Glutamatergic neuron (in vitro differentiated cells): ENCODE measurements around the gene ZNF786. TPM values are rescaled to one million over a fixed set of nuclear protein-coding genes. Genes with fewer than 3 reads are reported as not detected.

Experiments used
- DNase-seq: peaks from one replicate; pipeline ENCODE4 v3.0.0; 2022
- H3K27ac Mint-ChIP-seq: one replicate; pipeline ENCODE4 v1.8.0; 2020; ENCODE audit warnings: mild to moderate bottlenecking, mixed read lengths, inconsistent platforms; ENCODE audit not compliant: unreplicated experiment
- H3K27me3 Mint-ChIP-seq: one replicate; pipeline ENCODE4 v1.8.0; 2020; ENCODE audit warnings: mild to moderate bottlenecking, moderate library complexity, mixed read lengths, inconsistent platforms; ENCODE audit not compliant: unreplicated experiment
- H3K36me3 Mint-ChIP-seq: one replicate; pipeline ENCODE4 v1.8.0; 2020; ENCODE audit warnings: mild to moderate bottlenecking, mixed read lengths, inconsistent platforms; ENCODE audit not compliant: unreplicated experiment
- H3K4me1 Mint-ChIP-seq: one replicate; pipeline ENCODE4 v1.8.0; 2020; ENCODE audit warnings: mild to moderate bottlenecking, low read depth, mixed read lengths, inconsistent platforms; ENCODE audit not compliant: unreplicated experiment
- H3K4me3 Mint-ChIP-seq: one replicate; pipeline ENCODE4 v1.8.0; 2020; ENCODE audit warnings: mild to moderate bottlenecking, mixed read lengths, inconsistent platforms; ENCODE audit not compliant: unreplicated experiment
- H3K9me3 Mint-ChIP-seq: one replicate; pipeline ENCODE4 v1.8.0; 2020; ENCODE audit warnings: mild to moderate bottlenecking, moderate library complexity, mixed read lengths, inconsistent platforms; ENCODE audit not compliant: unreplicated experiment
- total RNA-seq: library from RNA; stranded (reverse); fragmentation: NEBNext Ultra II Directional; extraction: Animal tissue kit (Norgen Biotek cat#: 25700); gene quantifications from one replicate; pipeline ENCODE4 v1.2.1, GENCODE V29; 2021; ENCODE audit not compliant: unreplicated experiment
- TF ChIP-seq, protein P1 (sequence below): fragments of 200-600 bp; sonication (generic); IDR thresholded peaks from one replicate; pipeline ENCODE4 v1.5.0; 2021; ENCODE audit not compliant: partially characterized antibody, unreplicated experiment

ZNF786 gene
- total RNA-seq, 1 donor from 2014 or later: 17.2 TPM

DNA sequence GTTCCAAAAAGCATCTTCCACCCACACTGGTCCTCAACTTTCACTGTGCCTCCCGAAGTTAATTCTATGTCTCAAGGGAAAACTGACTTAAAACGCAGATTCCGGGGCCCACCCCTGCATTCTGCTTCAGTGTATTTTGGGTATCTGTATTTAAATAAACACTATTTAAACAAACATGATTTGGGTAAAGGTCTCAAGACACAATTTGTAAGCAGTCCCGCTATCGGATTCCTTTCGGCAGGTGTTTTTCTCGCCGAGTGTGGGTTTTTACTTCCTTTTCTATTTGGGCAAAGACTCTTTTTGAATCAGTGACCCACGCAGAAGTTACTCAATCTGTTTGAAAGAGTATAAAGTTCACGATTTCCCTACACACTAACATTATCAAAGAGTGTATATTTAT is 63.5 kb downstream of the ZNF786 start:
- Mint-ChIP-seq H3K9me3 (peaks cover 2% of the 10 kb centered on the region), H3K4me1 (peaks cover 26% of the 10 kb centered on the region), H3K4me3 (peak overlapping the region; percentile 90), H3K27me3 (peaks cover 5% of the 10 kb centered on the region), H3K36me3 (no peaks in the 10 kb centered on the region), H3K27ac (no peak overlapping the region)
- TF ChIP-seq, protein P1, sequence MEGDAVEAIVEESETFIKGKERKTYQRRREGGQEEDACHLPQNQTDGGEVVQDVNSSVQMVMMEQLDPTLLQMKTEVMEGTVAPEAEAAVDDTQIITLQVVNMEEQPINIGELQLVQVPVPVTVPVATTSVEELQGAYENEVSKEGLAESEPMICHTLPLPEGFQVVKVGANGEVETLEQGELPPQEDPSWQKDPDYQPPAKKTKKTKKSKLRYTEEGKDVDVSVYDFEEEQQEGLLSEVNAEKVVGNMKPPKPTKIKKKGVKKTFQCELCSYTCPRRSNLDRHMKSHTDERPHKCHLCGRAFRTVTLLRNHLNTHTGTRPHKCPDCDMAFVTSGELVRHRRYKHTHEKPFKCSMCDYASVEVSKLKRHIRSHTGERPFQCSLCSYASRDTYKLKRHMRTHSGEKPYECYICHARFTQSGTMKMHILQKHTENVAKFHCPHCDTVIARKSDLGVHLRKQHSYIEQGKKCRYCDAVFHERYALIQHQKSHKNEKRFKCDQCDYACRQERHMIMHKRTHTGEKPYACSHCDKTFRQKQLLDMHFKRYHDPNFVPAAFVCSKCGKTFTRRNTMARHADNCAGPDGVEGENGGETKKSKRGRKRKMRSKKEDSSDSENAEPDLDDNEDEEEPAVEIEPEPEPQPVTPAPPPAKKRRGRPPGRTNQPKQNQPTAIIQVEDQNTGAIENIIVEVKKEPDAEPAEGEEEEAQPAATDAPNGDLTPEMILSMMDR: no peak
- DNase-seq: no peak

DNA sequence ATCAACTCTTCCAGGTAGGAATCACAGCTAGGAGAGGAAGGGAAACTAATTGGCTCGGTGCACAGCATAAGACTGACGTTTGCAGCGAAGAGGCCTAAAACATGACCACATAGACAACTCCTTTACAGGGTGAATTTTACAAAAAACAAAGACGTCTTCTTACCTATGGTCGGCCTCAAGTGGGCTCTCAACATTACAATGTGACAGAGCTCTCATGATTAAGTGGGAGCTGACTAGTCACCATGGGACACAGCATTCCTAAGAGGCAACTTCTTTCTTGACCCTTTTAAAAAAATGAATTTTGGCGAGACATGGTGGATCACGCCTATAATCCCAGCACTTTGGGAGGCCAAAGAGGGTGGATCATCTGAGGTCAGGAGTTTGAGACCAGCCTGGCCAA is 66.9 kb downstream of the ZNF786 start:
- TF ChIP-seq, protein P1: no peak
- Mint-ChIP-seq H3K27me3 (peaks cover 2% of the 10 kb centered on the region), H3K36me3 (peaks cover 5% of the 10 kb centered on the region), H3K4me3 (no peak overlapping the region), H3K4me1 (peaks cover 31% of the 10 kb centered on the region), H3K9me3 (peaks cover 1% of the 10 kb centered on the region), H3K27ac (no peak overlapping the region)
- DNase-seq: no peak

DNA sequence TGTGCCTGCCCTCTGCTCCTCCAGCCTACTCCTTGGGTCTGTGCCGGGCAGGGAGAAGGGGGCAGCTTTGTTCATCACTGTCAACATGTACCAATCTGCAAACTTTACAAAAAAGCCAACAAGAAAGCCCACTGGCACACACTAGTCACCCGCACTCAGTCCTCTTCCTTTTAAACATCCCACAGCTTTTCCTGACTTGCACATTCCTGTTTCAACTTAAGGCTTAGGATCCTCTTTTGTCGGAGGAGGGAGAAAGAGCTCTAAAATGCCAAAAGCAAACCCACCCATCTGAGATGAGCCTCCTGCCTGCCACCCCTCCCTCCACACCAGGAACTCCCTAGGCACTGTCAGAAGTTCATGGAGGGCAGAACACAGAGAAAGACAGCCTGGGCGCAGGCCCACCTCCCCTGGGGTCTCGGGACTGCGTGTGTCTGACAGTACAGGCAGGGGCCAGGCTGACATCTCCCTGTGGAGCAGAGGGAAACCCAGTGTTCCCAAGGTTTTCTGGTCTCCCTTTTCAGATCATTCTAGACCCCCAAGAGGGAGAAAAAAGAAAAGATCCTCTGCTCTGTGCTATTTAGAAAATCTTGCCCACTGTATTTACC is 67.7 kb downstream of the ZNF786 start:
- H3K4me1 Mint-ChIP-seq: peaks cover 31% of the 10 kb centered on the region

DNA sequence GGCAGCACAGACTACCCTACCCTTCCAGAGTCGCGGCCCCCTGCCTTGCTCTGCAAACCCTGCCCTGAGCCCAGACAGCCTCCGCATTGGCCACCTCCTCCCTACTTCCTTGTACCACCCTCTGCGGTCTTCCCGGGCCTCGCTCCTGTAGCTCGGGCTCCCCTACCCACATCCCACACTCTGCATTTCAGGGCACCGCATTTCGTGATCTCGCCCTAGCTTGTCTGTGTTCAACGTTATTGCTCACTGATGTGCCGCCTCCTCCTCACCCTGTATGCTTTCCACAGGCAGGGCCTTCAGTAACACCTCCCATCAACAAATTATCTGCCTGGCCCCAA is 68.8 kb downstream of the ZNF786 start:
- Mint-ChIP-seq H3K4me3 (peak overlapping the region; percentile 26), H3K27me3 (no peaks in the 10 kb centered on the region), H3K4me1 (peaks cover 25% of the 10 kb centered on the region), H3K9me3 (peaks cover 3% of the 10 kb centered on the region), H3K27ac (peak overlapping the region; percentile 9), H3K36me3 (peaks cover 5% of the 10 kb centered on the region)
- TF ChIP-seq, protein P1: no peak
- DNase-seq: no peak

More for the DNA sequence above, 67.7 kb downstream of the ZNF786 start:
- no peak for DNase-seq
- Mint-ChIP-seq H3K4me3 (peak overlapping the region; percentile 60), H3K27me3 (peaks cover under 1% of the 10 kb centered on the region), H3K9me3 (peaks cover 1% of the 10 kb centered on the region), H3K27ac (peak overlapping the region; percentile 59), H3K36me3 (peaks cover 5% of the 10 kb centered on the region)
- TF ChIP-seq, protein P1: no peak

DNA sequence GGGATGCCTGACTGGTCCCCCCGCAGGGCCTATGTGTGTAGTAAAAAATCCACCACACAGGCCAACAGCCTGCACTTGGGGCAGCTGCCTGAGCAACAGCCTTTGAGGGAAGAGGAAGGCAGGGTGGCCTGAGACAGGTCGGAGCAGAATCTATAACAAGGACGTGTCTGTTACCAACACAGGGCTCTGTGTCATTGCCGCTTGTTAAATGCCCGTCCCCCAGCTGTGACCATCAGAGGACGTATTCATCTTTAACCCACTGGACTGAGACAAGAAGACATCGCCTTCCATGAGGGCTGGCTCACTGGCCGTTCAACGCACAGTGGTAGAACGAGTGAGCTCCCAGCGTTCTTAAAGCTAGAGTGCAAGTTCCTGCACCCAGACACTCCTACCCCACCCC is 70.0 kb downstream of the ZNF786 start:
- Mint-ChIP-seq H3K27ac (peak overlapping the region; percentile 59), H3K9me3 (peaks cover 3% of the 10 kb centered on the region), H3K27me3 (no peaks in the 10 kb centered on the region), H3K4me3 (no peak overlapping the region), H3K4me1 (peaks cover 21% of the 10 kb centered on the region), H3K36me3 (peaks cover 5% of the 10 kb centered on the region)
- TF ChIP-seq, protein P1: no peak
- no peak for DNase-seq

Other genes with a start within 250 kb of the ZNF786 start
- 314 TPM for gene EZH2, start 206.4 kb downstream of the ZNF786 start, total RNA-seq
- 69.0 TPM for gene PDIA4, start 62.2 kb downstream of the ZNF786 start, total RNA-seq
- 6.5 TPM for gene ZNF425, start 35.6 kb upstream of the ZNF786 start, total RNA-seq
- gene ZNF398, start 56.7 kb upstream of the ZNF786 start, total RNA-seq: 13.9 TPM
- gene ZNF282, start 104.8 kb upstream of the ZNF786 start, total RNA-seq: 22.9 TPM
- 13.2 TPM for gene ZNF212, start 148.9 kb upstream of the ZNF786 start, total RNA-seq
- gene ZNF783, start 171.5 kb upstream of the ZNF786 start, total RNA-seq: 22.9 TPM